ENCODE data around the gene PTPRG. TPM values are rescaled to one million over a fixed set of nuclear protein-coding genes. Genes with fewer than 3 reads are reported as not detected.
A peak's percentile ranks its signal among the peaks of the same experiment; 100 is the strongest.

The PTPRG gene
- total and polyA plus RNA-seq, 11 donors, result 8.0 to 48.5 (median 35.4) TPM

DNA sequence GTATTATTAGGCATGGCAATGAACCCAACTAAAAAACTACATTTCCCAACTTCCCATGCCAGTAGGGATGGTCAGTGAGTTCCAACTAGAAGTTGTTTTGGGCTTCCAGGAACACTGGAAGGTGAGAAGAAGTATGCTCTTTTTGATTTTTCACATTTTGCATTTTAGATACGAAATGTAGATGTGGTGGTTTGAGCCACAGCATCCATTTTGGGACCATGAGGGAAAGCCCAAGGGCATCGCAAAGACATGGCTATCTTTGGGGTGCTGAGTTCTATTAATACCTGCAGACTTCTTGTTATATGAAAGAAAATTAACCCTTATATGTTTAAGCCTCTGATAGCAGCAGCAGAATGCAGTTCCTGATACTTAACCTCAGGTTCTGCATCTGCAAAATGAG lies 62.9 kb downstream of the PTPRG start:
- no peak for ATAC-seq
- Histone ChIP-seq H3K36me3 (peaks cover 0 to 17% (median 0%) of the 10 kb centered on the region in 9 donors), H3K4me1 (peaks cover 0 to 26% (median 18%) of the 10 kb centered on the region in 12 donors), H3K27ac (no peak overlapping the region), H3K9me3 (no peaks in the 10 kb centered on the region), H3K27me3 (no peaks in the 10 kb centered on the region), H3K4me3 (no peak overlapping the region)
- 85 to 95% (median 91%) methylated on average over 2 of the region's 2 CpGs for WGBS, 4 donors
- intact Hi-C loops (cut with DNase I), result no loop called here
- no peak for TF ChIP-seq POLR2A (IDR thresholded peaks at IDR 0.05)
- TF ChIP-seq, protein P1, sequence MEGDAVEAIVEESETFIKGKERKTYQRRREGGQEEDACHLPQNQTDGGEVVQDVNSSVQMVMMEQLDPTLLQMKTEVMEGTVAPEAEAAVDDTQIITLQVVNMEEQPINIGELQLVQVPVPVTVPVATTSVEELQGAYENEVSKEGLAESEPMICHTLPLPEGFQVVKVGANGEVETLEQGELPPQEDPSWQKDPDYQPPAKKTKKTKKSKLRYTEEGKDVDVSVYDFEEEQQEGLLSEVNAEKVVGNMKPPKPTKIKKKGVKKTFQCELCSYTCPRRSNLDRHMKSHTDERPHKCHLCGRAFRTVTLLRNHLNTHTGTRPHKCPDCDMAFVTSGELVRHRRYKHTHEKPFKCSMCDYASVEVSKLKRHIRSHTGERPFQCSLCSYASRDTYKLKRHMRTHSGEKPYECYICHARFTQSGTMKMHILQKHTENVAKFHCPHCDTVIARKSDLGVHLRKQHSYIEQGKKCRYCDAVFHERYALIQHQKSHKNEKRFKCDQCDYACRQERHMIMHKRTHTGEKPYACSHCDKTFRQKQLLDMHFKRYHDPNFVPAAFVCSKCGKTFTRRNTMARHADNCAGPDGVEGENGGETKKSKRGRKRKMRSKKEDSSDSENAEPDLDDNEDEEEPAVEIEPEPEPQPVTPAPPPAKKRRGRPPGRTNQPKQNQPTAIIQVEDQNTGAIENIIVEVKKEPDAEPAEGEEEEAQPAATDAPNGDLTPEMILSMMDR (IDR thresholded peaks at IDR 0.05), result no peak
- no peak for DNase-seq

DNA sequence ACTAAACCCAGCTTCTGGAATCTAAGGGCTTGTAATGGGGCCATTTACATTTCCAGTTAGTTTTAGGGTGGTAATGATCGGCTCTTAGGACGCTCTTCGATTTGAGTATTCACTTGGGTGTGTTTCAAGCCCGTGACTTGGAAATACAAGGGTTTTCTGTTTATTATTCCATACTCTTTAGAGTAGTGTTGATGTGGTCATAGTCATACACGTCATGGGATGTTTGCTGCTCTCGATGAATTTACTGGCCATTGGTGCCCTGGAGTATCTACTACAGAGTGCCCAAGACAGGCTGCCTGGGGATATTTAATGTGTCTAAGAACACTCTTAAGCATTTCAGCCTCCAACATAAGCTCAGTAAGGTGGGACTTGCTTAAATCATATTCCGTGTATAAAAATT lies 64.1 kb downstream of the PTPRG start:
- no peaks in the 10 kb centered on the region for H3K9me3 ChIP-seq
- H3K4me3 ChIP-seq, result no peak overlapping the region
- ATAC-seq, result no peak
- TF ChIP-seq, protein P1 (IDR thresholded peaks at IDR 0.05), result no peak
- no peak for TF ChIP-seq POLR2A (IDR thresholded peaks at IDR 0.05)
- no peaks in the 10 kb centered on the region for H3K27me3 ChIP-seq
- no peak for DNase-seq
- intact Hi-C loops (cut with DNase I), result no loop called here
- H3K36me3 ChIP-seq, result peaks cover 0 to 17% (median 0%) of the 10 kb centered on the region in 9 donors
- no peak overlapping the region for H3K27ac ChIP-seq
- H3K4me1 ChIP-seq, result peaks cover 0 to 28% (median 23%) of the 10 kb centered on the region in 12 donors
- 93 to 98% (median 95%) methylated on average over 7 of the region's 7 CpGs for WGBS, 4 donors

DNA sequence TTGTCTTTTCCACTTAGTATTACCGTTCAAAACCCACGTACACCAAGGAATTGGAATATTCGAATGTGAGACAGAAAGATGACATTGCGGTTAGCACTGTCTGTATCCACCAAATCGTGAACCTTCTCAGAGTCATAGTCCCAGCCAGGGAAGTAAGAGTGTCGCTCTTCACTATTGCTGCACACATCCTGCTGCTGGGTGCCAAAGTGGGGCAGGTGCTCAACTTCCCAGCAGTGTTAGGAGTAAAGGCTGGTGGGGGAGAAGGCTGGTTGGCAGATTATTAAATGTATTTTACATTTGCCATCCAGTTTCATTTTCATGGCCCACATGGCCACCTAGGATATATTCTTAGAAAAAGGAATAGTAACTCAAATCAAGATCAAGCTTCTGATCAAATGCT lies 65.1 kb downstream of the PTPRG start:
- ATAC-seq (no peak), DNase-seq (no peak)
- Histone ChIP-seq H3K27ac (no peak overlapping the region), H3K27me3 (no peaks in the 10 kb centered on the region), H3K9me3 (no peaks in the 10 kb centered on the region), H3K36me3 (peaks cover 0 to 17% (median 0%) of the 10 kb centered on the region in 9 donors), H3K4me1 (peaks cover 0 to 28% (median 25%) of the 10 kb centered on the region in 12 donors), H3K4me3 (no peak overlapping the region)
- 85 to 94% (median 88%) methylated on average over 6 of the region's 6 CpGs for WGBS, 4 donors
- TF ChIP-seq, protein P1 (IDR thresholded peaks at IDR 0.05), result no peak
- TF ChIP-seq POLR2A (IDR thresholded peaks at IDR 0.05), result no peak
- intact Hi-C loops (cut with DNase I), result no loop called here

DNA sequence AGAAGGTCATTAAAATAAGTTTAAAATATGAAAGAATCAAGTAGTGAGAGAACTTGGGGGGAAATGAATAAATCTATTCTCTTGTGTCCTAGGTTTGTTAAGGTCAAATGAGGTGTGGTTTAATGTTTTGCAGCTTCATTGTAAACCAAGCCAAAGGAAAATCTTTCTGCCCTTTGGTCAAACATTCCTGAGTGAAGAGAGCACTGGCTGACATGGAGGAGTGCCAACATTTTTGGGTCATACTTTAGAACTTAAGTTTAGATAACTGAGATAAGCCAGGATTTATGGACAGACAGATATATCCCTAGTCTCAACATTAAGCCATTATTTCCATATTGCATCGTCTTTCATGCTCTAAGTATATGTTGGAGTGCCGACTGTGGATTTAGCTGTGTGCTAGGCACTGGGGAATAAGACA lies 66.4 kb downstream of the PTPRG start:
- H3K4me1 ChIP-seq, result peaks cover 0 to 30% (median 25%) of the 10 kb centered on the region in 12 donors
- H3K36me3 ChIP-seq, result peaks cover 0 to 17% (median 0%) of the 10 kb centered on the region in 9 donors
- ATAC-seq, result peak in 1 of 4 donors; percentile 56
- 55 to 68% (median 60%) methylated on average over 2 of the region's 2 CpGs for WGBS, 4 donors
- H3K27me3 ChIP-seq, result no peaks in the 10 kb centered on the region
- no peak for DNase-seq
- intact Hi-C loops (cut with DNase I), result no loop called here
- no peak overlapping the region for H3K4me3 ChIP-seq
- H3K27ac ChIP-seq, result peak overlapping the region in 1 of 12 donors; percentile 15
- no peak for TF ChIP-seq POLR2A (IDR thresholded peaks at IDR 0.05)
- TF ChIP-seq, protein P1 (IDR thresholded peaks at IDR 0.05), result no peak
- peaks cover 0 to 1% (median 0%) of the 10 kb centered on the region in 12 donors for H3K9me3 ChIP-seq
